Stimulated activated naive B cell treated with anti-CD40 and anti-IgM and Interleukin-4, amounts not matched to agents 10 μg/mL and 1 μg/mL and 100 μg/mL, for 72 hours (primary cell): Measurements from ENCODE around the gene ARHGAP15.

Experiments used
- ATAC-seq, 2 donors: fragments of 150-1000 bp; cut with Tn5 transposase; replicated peaks; 2 replicates each; pipeline ENCODE4 v1.10.0; 2021; ENCODE audit warnings: moderate library complexity in 1 of 2
- DNase-seq: peaks from one replicate; pipeline ENCODE4 v3.0.0; 2021
- H3K27ac Mint-ChIP-seq: one replicate; pipeline ENCODE4 v1.8.0; 2022; ENCODE audit warnings: mild to moderate bottlenecking, mixed read lengths
- H3K27me3 Mint-ChIP-seq, 2 donors: one replicate each; pipeline ENCODE4 v1.8.0; 2022; ENCODE audit warnings: mixed read lengths in 2 of 2
- H3K36me3 Mint-ChIP-seq, 2 donors: one replicate each; pipeline ENCODE4 v1.8.0; 2022; ENCODE audit warnings: mixed read lengths in 2 of 2, mild to moderate bottlenecking in 1 of 2
- H3K4me1 Mint-ChIP-seq, 2 donors: one replicate each; pipeline ENCODE4 v1.8.0; 2022; ENCODE audit warnings: mixed read lengths in 2 of 2, mild to moderate bottlenecking in 1 of 2
- H3K4me3 Mint-ChIP-seq, 2 donors: one replicate each; pipeline ENCODE4 v1.8.0; 2022; ENCODE audit warnings: mild to moderate bottlenecking in 2 of 2, mixed read lengths in 2 of 2, moderate library complexity in 1 of 2
- H3K9me3 Mint-ChIP-seq, 2 donors: one replicate each; pipeline ENCODE4 v1.8.0; 2022; ENCODE audit warnings: mixed read lengths in 2 of 2, mild to moderate bottlenecking in 1 of 2

The ARHGAP15 gene

GRCh38 chr2:143692967-143693366, 563.7 kb downstream of the ARHGAP15 start:
- Mint-ChIP-seq H3K27me3 (no peaks in the 10 kb centered on the region), H3K4me3 (no peak overlapping the region), H3K36me3 (peaks cover 2 to 18% of the 10 kb centered on the region in 2 donors), H3K9me3 (no peaks in the 10 kb centered on the region), H3K4me1 (peaks cover 7 to 32% of the 10 kb centered on the region in 2 donors), H3K27ac (no peak overlapping the region)
- DNase-seq (no peak), ATAC-seq (no peak)

GRCh38 chr2:143694335-143694734, 565.1 kb downstream of the ARHGAP15 start:
- Mint-ChIP-seq H3K27ac (no peak overlapping the region), H3K36me3 (peaks cover 0 to 15% of the 10 kb centered on the region in 2 donors)
- no peak for ATAC-seq

GRCh38 chr2:143696651-143697050, 567.4 kb downstream of the ARHGAP15 start:
- ATAC-seq (peak; percentile 60 to 77), DNase-seq (no peak)
- H3K27ac Mint-ChIP-seq = no peak overlapping the region
- H3K4me3 Mint-ChIP-seq = no peak overlapping the region
- peaks cover 10 to 35% of the 10 kb centered on the region in 2 donors for H3K4me1 Mint-ChIP-seq
- no peaks in the 10 kb centered on the region for H3K9me3 Mint-ChIP-seq
- peaks cover 0 to 15% of the 10 kb centered on the region in 2 donors for H3K36me3 Mint-ChIP-seq
- H3K27me3 Mint-ChIP-seq = no peaks in the 10 kb centered on the region

More at GRCh38 chr2:143694335-143694734, 565.1 kb downstream of the ARHGAP15 start:
- Mint-ChIP-seq H3K4me3 (no peak overlapping the region), H3K4me1 (peaks cover 11 to 38% of the 10 kb centered on the region in 2 donors), H3K27me3 (no peaks in the 10 kb centered on the region), H3K9me3 (no peaks in the 10 kb centered on the region)
- DNase-seq = no peak

GRCh38 chr2:143697744-143698143, 568.5 kb downstream of the ARHGAP15 start:
- H3K4me3 Mint-ChIP-seq = no peak overlapping the region
- DNase-seq (no peak), ATAC-seq (no peak)
- no peaks in the 10 kb centered on the region for H3K9me3 Mint-ChIP-seq
- no peak overlapping the region for H3K27ac Mint-ChIP-seq
- H3K27me3 Mint-ChIP-seq = no peaks in the 10 kb centered on the region
- H3K4me1 Mint-ChIP-seq = peaks cover 10 to 35% of the 10 kb centered on the region in 2 donors
- H3K36me3 Mint-ChIP-seq = peaks cover 3 to 13% of the 10 kb centered on the region in 2 donors

- Mint-ChIP-seq H3K4me1 (peaks cover 10 to 35% of the 10 kb centered on the region in 2 donors), H3K4me3 (no peak overlapping the region), H3K27ac (no peak overlapping the region), H3K36me3 (peaks cover 10 to 16% of the 10 kb centered on the region in 2 donors), H3K9me3 (no peaks in the 10 kb centered on the region), H3K27me3 (no peaks in the 10 kb centered on the region)
- ATAC-seq = no peak
- DNase-seq = no peak
Observed at GRCh38 chr2:143698352-143698751, 569.1 kb downstream of the ARHGAP15 start.

- H3K9me3 Mint-ChIP-seq = no peaks in the 10 kb centered on the region
- ATAC-seq = peak in 1 of 2 donors; percentile 54
Observed at GRCh38 chr2:143698888-143699570, 569.8 kb downstream of the ARHGAP15 start.

GRCh38 chr2:143700865-143701264, 571.6 kb downstream of the ARHGAP15 start:
- Mint-ChIP-seq H3K4me3 (no peak overlapping the region), H3K9me3 (no peaks in the 10 kb centered on the region), H3K36me3 (peaks cover 28 to 37% of the 10 kb centered on the region in 2 donors), H3K27me3 (no peaks in the 10 kb centered on the region), H3K4me1 (peaks cover 12 to 35% of the 10 kb centered on the region in 2 donors), H3K27ac (no peak overlapping the region)
- DNase-seq (no peak), ATAC-seq (no peak)

More at GRCh38 chr2:143698888-143699570, 569.8 kb downstream of the ARHGAP15 start:
- H3K4me3 Mint-ChIP-seq = no peak overlapping the region
- DNase-seq = no peak
- no peak overlapping the region for H3K27ac Mint-ChIP-seq
- peaks cover 10 to 35% of the 10 kb centered on the region in 2 donors for H3K4me1 Mint-ChIP-seq
- H3K27me3 Mint-ChIP-seq = no peaks in the 10 kb centered on the region
- peaks cover 16 to 23% of the 10 kb centered on the region in 2 donors for H3K36me3 Mint-ChIP-seq

GRCh38 chr2:143701785-143702184, 572.6 kb downstream of the ARHGAP15 start:
- Mint-ChIP-seq H3K27me3 (no peaks in the 10 kb centered on the region), H3K9me3 (no peaks in the 10 kb centered on the region), H3K4me3 (no peak overlapping the region), H3K4me1 (peaks cover 12 to 31% of the 10 kb centered on the region in 2 donors), H3K27ac (no peak overlapping the region), H3K36me3 (peaks cover 29 to 40% of the 10 kb centered on the region in 2 donors)
- ATAC-seq (no peak), DNase-seq (no peak)

GRCh38 chr2:143702931-143703330, 573.7 kb downstream of the ARHGAP15 start:
- Mint-ChIP-seq H3K4me3 (no peak overlapping the region), H3K27ac (no peak overlapping the region), H3K9me3 (no peaks in the 10 kb centered on the region), H3K36me3 (peaks cover 39 to 51% of the 10 kb centered on the region in 2 donors), H3K4me1 (peaks cover 8 to 20% of the 10 kb centered on the region in 2 donors), H3K27me3 (no peaks in the 10 kb centered on the region)
- no peak for DNase-seq
- ATAC-seq = no peak

- no peaks in the 10 kb centered on the region for H3K9me3 Mint-ChIP-seq
- no peak overlapping the region for H3K27ac Mint-ChIP-seq
- no peak overlapping the region for H3K4me3 Mint-ChIP-seq
- H3K27me3 Mint-ChIP-seq = no peaks in the 10 kb centered on the region
- peaks cover 44 to 59% of the 10 kb centered on the region in 2 donors for H3K36me3 Mint-ChIP-seq
- DNase-seq = no peak
- peaks cover 6 to 9% of the 10 kb centered on the region in 2 donors for H3K4me1 Mint-ChIP-seq
- ATAC-seq = no peak
Observed at GRCh38 chr2:143704451-143705106, 575.4 kb downstream of the ARHGAP15 start.

GRCh38 chr2:143705108-143705707, 576.0 kb downstream of the ARHGAP15 start:
- Mint-ChIP-seq H3K9me3 (peaks cover 4% of the 10 kb centered on the region in 2 donors), H3K4me3 (no peak overlapping the region), H3K27ac (no peak overlapping the region), H3K27me3 (no peaks in the 10 kb centered on the region), H3K4me1 (peaks cover 3 to 4% of the 10 kb centered on the region in 2 donors), H3K36me3 (peaks cover 50 to 64% of the 10 kb centered on the region in 2 donors)
- ATAC-seq = peak in 1 of 2 donors; percentile 21
- no peak for DNase-seq

GRCh38 chr2:143706354-143706753, 577.1 kb downstream of the ARHGAP15 start:
- peaks cover 0 to 4% of the 10 kb centered on the region in 2 donors for H3K4me1 Mint-ChIP-seq
- no peak overlapping the region for H3K27ac Mint-ChIP-seq
- no peak overlapping the region for H3K4me3 Mint-ChIP-seq
- ATAC-seq = no peak
- H3K27me3 Mint-ChIP-seq = no peaks in the 10 kb centered on the region
- H3K9me3 Mint-ChIP-seq = peaks cover 5 to 6% of the 10 kb centered on the region in 2 donors
- peaks cover 59 to 73% of the 10 kb centered on the region in 2 donors for H3K36me3 Mint-ChIP-seq
- no peak for DNase-seq

GRCh38 chr2:143708682-143709081, 579.5 kb downstream of the ARHGAP15 start:
- peaks cover 13 to 14% of the 10 kb centered on the region in 2 donors for H3K9me3 Mint-ChIP-seq
- H3K4me3 Mint-ChIP-seq = no peak overlapping the region
- H3K36me3 Mint-ChIP-seq = peaks cover 65 to 82% of the 10 kb centered on the region in 2 donors
- H3K27ac Mint-ChIP-seq = no peak overlapping the region
- ATAC-seq (no peak), DNase-seq (no peak)
- H3K27me3 Mint-ChIP-seq = no peaks in the 10 kb centered on the region
- peaks cover 0 to 6% of the 10 kb centered on the region in 2 donors for H3K4me1 Mint-ChIP-seq

GRCh38 chr2:143710196-143710595, 581.0 kb downstream of the ARHGAP15 start:
- no peak for DNase-seq
- Mint-ChIP-seq H3K4me1 (peaks cover 0 to 4% of the 10 kb centered on the region in 2 donors), H3K36me3 (peaks cover 62 to 77% of the 10 kb centered on the region in 2 donors), H3K9me3 (peaks cover 13 to 17% of the 10 kb centered on the region in 2 donors), H3K27ac (no peak overlapping the region), H3K4me3 (no peak overlapping the region), H3K27me3 (no peaks in the 10 kb centered on the region)
- no peak for ATAC-seq
